ENCODE results near the gene NTM. TPM values are rescaled to one million over a fixed set of nuclear protein-coding genes. Genes with fewer than 3 reads are reported as not detected.

NTM gene
- total RNA-seq, 1 donor from 2014 or later = 158 TPM

Small RNA genes lying within 50 kb of the gene (small RNA-seq; reads per million reads assigned to genes)
- gene RNU6ATAC12P = not detected

Measured in occipital lobe (tissue), 2 donors.